ENCODE results near the gene VSIR. TPM values are rescaled to one million over a fixed set of nuclear protein-coding genes. Genes with fewer than 3 reads are reported as not detected.

The VSIR gene
- total RNA-seq, 2 experiments from 2014 or later: 86.2 to 91.4 TPM

GRCh38 chr10:71755179-71755879, 18.0 kb downstream of the VSIR start:
- Mint-ChIP-seq H3K27ac (peak overlapping the region; percentile 93), H3K4me1 (ENCODE audit: low read depth) (peaks cover 85% of the 10 kb centered on the region), H3K4me3 (no peak overlapping the region), H3K9me3 (no peaks in the 10 kb centered on the region), H3K36me3 (ENCODE audit: low read depth) (peaks cover 83% of the 10 kb centered on the region), H3K27me3 (no peaks in the 10 kb centered on the region)
- ChIA-PET CTCF (interaction anchor here (1.3 to 5.0 kb wide), 3 partner anchors 13 to 47 kb away, joined by 3 to 35 read pairs (median 16); partner anchors contain the start of gene VSIR), POLR2A (interaction anchor here (1.2 to 6.0 kb wide), 7 partner anchors 13 to 47 kb away, joined by 3 to 147 read pairs (median 31); partner anchors contain the start of gene VSIR)
- TF ChIP-seq CTCF (IDR thresholded peaks at IDR 0.05): no peak
- intact Hi-C loops (cut with DNase I, micrococcal nuclease): no loop called here
- Histone ChIP-seq H3K27me3 (ENCODE audit: control insufficient read depth in 1 of 2, insufficient read depth in 2 of 2, low read length in 2 of 2) (no peaks in the 10 kb centered on the region), H3K27ac (ENCODE audit: low read depth in 1 of 2, low read length in 2 of 2) (peak overlapping the region; percentile 86 to 87), H3K4me1 (ENCODE audit: insufficient read depth, low read length) (peaks cover 94% of the 10 kb centered on the region), H3K9me3 (ENCODE audit: control insufficient read depth in 1 of 2, insufficient read depth in 1 of 2, low read length in 2 of 2) (no peaks in the 10 kb centered on the region), H3K4me3 (ENCODE audit: low read length) (no peak overlapping the region), H3K36me3 (ENCODE audit: insufficient read depth, low read length) (peaks cover 73% of the 10 kb centered on the region)
- DNase-seq: no peak
- no peak for ATAC-seq (ENCODE audit: poor library complexity)

- Mint-ChIP-seq H3K27me3 (no peaks in the 10 kb centered on the region), H3K4me1 (ENCODE audit: low read depth) (peaks cover 89% of the 10 kb centered on the region), H3K27ac (peak overlapping the region; percentile 93), H3K36me3 (ENCODE audit: low read depth) (peaks cover 85% of the 10 kb centered on the region), H3K9me3 (no peaks in the 10 kb centered on the region), H3K4me3 (peak overlapping the region; percentile 35)
- ChIA-PET CTCF (interaction anchor here (1.3 to 5.0 kb wide), 2 partner anchors 18 to 46 kb away, joined by 3 to 35 read pairs; partner anchors contain the start of gene VSIR), POLR2A (interaction anchor here (4.3 to 6.0 kb wide), 4 partner anchors 13 to 46 kb away, joined by 16 to 147 read pairs (median 50); partner anchors contain the start of gene VSIR)
- TF ChIP-seq CTCF (IDR thresholded peaks at IDR 0.05): no peak
- ATAC-seq (ENCODE audit: poor library complexity) (no peak), DNase-seq (no peak)
- Histone ChIP-seq H3K4me3 (ENCODE audit: low read length) (no peak overlapping the region), H3K27me3 (ENCODE audit: control insufficient read depth in 1 of 2, insufficient read depth in 2 of 2, low read length in 2 of 2) (no peaks in the 10 kb centered on the region), H3K4me1 (ENCODE audit: insufficient read depth, low read length) (peaks cover 100% of the 10 kb centered on the region), H3K9me3 (ENCODE audit: control insufficient read depth in 1 of 2, insufficient read depth in 1 of 2, low read length in 2 of 2) (no peaks in the 10 kb centered on the region), H3K27ac (ENCODE audit: low read depth in 1 of 2, low read length in 2 of 2) (peak overlapping the region; percentile 86 to 87), H3K36me3 (ENCODE audit: insufficient read depth, low read length) (peaks cover 77% of the 10 kb centered on the region)
- intact Hi-C loops (cut with DNase I, micrococcal nuclease): no loop called here
Observed at GRCh38 chr10:71754562-71754961, 18.8 kb downstream of the VSIR start.

- Mint-ChIP-seq H3K27ac (peak overlapping the region; percentile 93), H3K4me3 (peak overlapping the region; percentile 30), H3K9me3 (no peaks in the 10 kb centered on the region), H3K4me1 (ENCODE audit: low read depth) (peaks cover 94% of the 10 kb centered on the region), H3K27me3 (no peaks in the 10 kb centered on the region), H3K36me3 (ENCODE audit: low read depth) (peaks cover 84% of the 10 kb centered on the region)
- Histone ChIP-seq H3K4me3 (ENCODE audit: low read length) (no peak overlapping the region), H3K27ac (ENCODE audit: low read depth in 1 of 2, low read length in 2 of 2) (peak overlapping the region; percentile 86 to 87), H3K27me3 (ENCODE audit: control insufficient read depth in 1 of 2, insufficient read depth in 2 of 2, low read length in 2 of 2) (no peaks in the 10 kb centered on the region), H3K36me3 (ENCODE audit: insufficient read depth, low read length) (peaks cover 75% of the 10 kb centered on the region), H3K9me3 (ENCODE audit: control insufficient read depth in 1 of 2, insufficient read depth in 1 of 2, low read length in 2 of 2) (no peaks in the 10 kb centered on the region), H3K4me1 (ENCODE audit: insufficient read depth, low read length) (peaks cover 100% of the 10 kb centered on the region)
- intact Hi-C loops (cut with DNase I, micrococcal nuclease): no loop called here
- TF ChIP-seq CTCF (IDR thresholded peaks at IDR 0.05): no peak
- ATAC-seq (ENCODE audit: poor library complexity) (no peak), DNase-seq (no peak)
- ChIA-PET POLR2A (interaction anchor here (5.2 to 6.0 kb wide), 3 partner anchors 12 to 27 kb away, joined by 46 to 147 read pairs (median 53); partner anchors contain the start of gene VSIR), CTCF (no interaction called here)
Observed at GRCh38 chr10:71753960-71754505, 19.3 kb downstream of the VSIR start.
